Measurements from ENCODE around the gene STX10. TPM values are rescaled to one million over a fixed set of nuclear protein-coding genes. Genes with fewer than 3 reads are reported as not detected.

STX10 gene
- total and polyA plus RNA-seq, 9 of the 15 experiments (the other 6 are each of a cell fraction or from before 2014, with no cell fraction given) = 0.51 to 66.3 (median 31.0) TPM

- no peak for TF ChIP-seq NFYB (IDR thresholded peaks at IDR 0.05; ENCODE audit: extremely low read depth, insufficient read length)
- TF ChIP-seq HNRNPL (IDR thresholded peaks at IDR 0.05; ENCODE audit: low read depth, low read length) = peak; percentile 86
- no peak for TF ChIP-seq BCL6 (CRISPR knock-in tag; IDR thresholded peaks at IDR 0.05)
- no peak for TF ChIP-seq ZNF165 (CRISPR knock-in tag; IDR thresholded peaks at IDR 0.05; ENCODE audit: borderline replicate concordance)
- no peak for TF ChIP-seq TEAD4 (IDR thresholded peaks at IDR 0.05; ENCODE audit: low read length)
- no peak for TF ChIP-seq TEAD4 (CRISPR knock-in tag; IDR thresholded peaks at IDR 0.05; ENCODE audit: borderline replicate concordance)
- no peak for TF ChIP-seq ZNF668 (CRISPR knock-in tag; IDR thresholded peaks at IDR 0.05)
Observed at GRCh38 chr19:13153569-13154240, 3.5 kb upstream of the STX10 start (continued).

- in situ Hi-C loops (cut with MboI) = no loop called here
- ATAC-seq = peak; percentile 63
- no peak for FAIRE-seq
- intact Hi-C loops (cut with micrococcal nuclease) = loop anchor here (5.0 kb wide), 1 partner anchor 39 kb away; no protein-coding TSS in a partner anchor
- Histone ChIP-seq H4K20me1 (replicated peaks; ENCODE audit: control insufficient read depth, insufficient read depth, low read length) (peaks cover 23% of the 10 kb centered on the region), H2AFZ (ENCODE audit: low read depth, low read length) (no peak overlapping the region), H3K27ac (ENCODE audit: extremely low read depth, low read depth, low read length) (peak overlapping the region; percentile 95), H3K4me2 (ENCODE audit: insufficient read depth, low read length) (peak overlapping the region; percentile 93), H3K9ac (ENCODE audit: insufficient read depth in 1 of 2, low read depth in 2 of 2, low read length in 2 of 2) (peak overlapping the region; percentile 96 to 97), H3K4me1 (replicated peaks in 1 of 2; ENCODE audit: control insufficient read depth in 2 of 2, insufficient read depth in 2 of 2, low read length in 2 of 2) (peaks cover 12 to 65% of the 10 kb centered on the region in 2 experiments), H3K79me2 (ENCODE audit: control insufficient read depth, insufficient read depth, low read length) (peaks cover 65% of the 10 kb centered on the region), H3K9me3 (replicated peaks; ENCODE audit: control insufficient read depth, insufficient read depth, low read depth, low read length) (no peaks in the 10 kb centered on the region), H3K36me3 (ENCODE audit: control insufficient read depth, insufficient read depth, low read length) (peaks cover 14% of the 10 kb centered on the region; the same call in 1 of the 3 replicates), H3K27me3 (ENCODE audit: control insufficient read depth in 2 of 2, insufficient read depth in 2 of 2, low read length in 2 of 2) (no peaks in the 10 kb centered on the region), H3K9me1 (ENCODE audit: control insufficient read depth, insufficient read depth, low read length) (no peaks in the 10 kb centered on the region), H3K4me3 (peak overlapping the region; percentile 98)
- ChIA-PET POLR2A (interaction anchor here (0.6 to 2.3 kb wide), 37 partner anchors 9 to 1776 kb away, joined by 3 to 45 read pairs (median 4); partner anchors contain the start of genes GET3, NACC1 and TRMT1), CTCF (ENCODE audit: low intra/inter-chr PET ratio) (interaction anchor here (0.6 kb wide), 1 partner anchor 113 kb away, joined by 3 read pairs; no protein-coding TSS in a partner anchor)
- 1% methylated on average over 59 of the region's 59 CpGs for WGBS (ENCODE audit: insufficient coverage, low coverage, missing lambda C conversion rate)
- no TSS peak for BruUV-seq (replicated peaks)
- peak; percentile 70 to 97 (median 84) for DNase-seq (ENCODE audit: extremely low read depth in 1 of 4, low spot score in 3 of 4)
- TF ChIP-seq CBFB (CRISPR knock-in tag; IDR thresholded peaks at IDR 0.05) (0 out of 2 replicates have a peak, but pooled peaks have one; percentile 25), HOXB6 (CRISPR knock-in tag; IDR thresholded peaks at IDR 0.05; ENCODE audit: borderline replicate concordance) (no peak), CHD1 (IDR thresholded peaks at IDR 0.05; ENCODE audit: low read length) (peak; percentile 88), KLF1 (tag; IDR thresholded peaks at IDR 0.05) (peak; percentile 80), STAG1 (CRISPR knock-in tag; IDR thresholded peaks at IDR 0.05; ENCODE audit: borderline replicate concordance) (no peak), ZNF584 (CRISPR knock-in tag; IDR thresholded peaks at IDR 0.05; ENCODE audit: low read depth) (no peak), CXXC5 (CRISPR knock-in tag; IDR thresholded peaks at IDR 0.05) (peak; percentile 89), ZNF79 (CRISPR knock-in tag; IDR thresholded peaks at IDR 0.05; ENCODE audit: low read depth) (no peak), NR3C1 (CRISPR knock-in tag; IDR thresholded peaks at IDR 0.05) (no peak; the same call in 1 of the 2 replicates), RBM22 (IDR thresholded peaks at IDR 0.05; ENCODE audit: low read depth, low read length, poor library complexity, severe bottlenecking) (peak; percentile 99), ZHX1 (conservative IDR thresholded peaks at IDR 0.05; ENCODE audit: low read length) (no peak), ZNF717 (CRISPR knock-in tag; IDR thresholded peaks at IDR 0.05) (0 out of 2 replicates have a peak, but pooled peaks have one; percentile 46), ZNF551 (CRISPR knock-in tag; IDR thresholded peaks at IDR 0.05) (no peak)
Observed at GRCh38 chr19:13152974-13153568, 2.9 kb upstream of the STX10 start.

Measured in K562 (cell line).